Hematopoietic multipotent progenitor cell (in vitro differentiated cells): ENCODE measurements around the gene PURA. TPM values are rescaled to one million over a fixed set of nuclear protein-coding genes. Genes with fewer than 3 reads are reported as not detected.

Experiments
- DNase-seq, 3 donors: peaks; one replicate each; pipeline ENCODE4 v3.0.0-alpha.2; 2011 to 2015; ENCODE audit warnings: low read depth in 2 of 3, low spot score in 2 of 3
- total RNA-seq: library from RNA; depleted of rRNA; stranded (reverse); fragments of >200 nt; gene quantifications from one replicate; pipeline ENCODE4 v1.2.3, GENCODE V29; 2012

PURA gene
- total RNA-seq, result 4.3 TPM

DNA sequence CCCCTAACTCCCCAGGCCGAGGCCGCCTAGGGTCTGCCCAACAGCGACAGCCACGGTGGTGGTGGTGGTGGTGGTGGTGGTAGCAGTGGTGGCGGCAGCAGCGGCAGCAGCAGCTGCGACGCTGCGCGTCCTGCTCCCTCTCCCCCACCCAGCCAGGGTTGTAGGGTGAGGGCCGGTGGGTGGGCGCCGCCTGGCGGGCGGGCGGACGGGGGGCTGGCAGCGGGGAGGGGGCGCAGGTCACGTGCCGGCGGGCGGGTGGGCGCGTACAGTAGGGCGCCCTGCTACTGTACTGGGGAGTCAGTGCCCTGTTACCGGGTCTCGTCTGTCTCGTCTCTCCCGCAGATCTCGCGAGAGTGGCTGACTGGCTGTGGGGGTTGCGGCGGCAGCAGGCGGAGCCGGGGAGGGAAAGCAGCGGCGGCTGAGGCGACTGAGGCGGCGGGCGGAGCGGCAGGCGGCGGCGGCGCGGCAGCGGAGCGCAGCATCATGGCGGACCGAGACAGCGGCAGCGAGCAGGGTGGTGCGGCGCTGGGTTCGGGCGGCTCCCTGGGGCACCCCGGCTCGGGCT is at the start of gene PURA:
Gene PURA (plus strand): TSS at position 411 of the 565 bp plus-strand sequence. CDS start 73 bp downstream, at position 484.
- DNase-seq, result peak; percentile 87 to 97 (median 95)

- DNase-seq, result no peak
These were observed 41.1 kb upstream of the PURA start for GRCh38 chr5:140072812-140073211.

- peak; percentile 9 to 58 (median 17) for DNase-seq
These were observed 40.6 kb upstream of the PURA start for GRCh38 chr5:140073296-140073695.

DNA sequence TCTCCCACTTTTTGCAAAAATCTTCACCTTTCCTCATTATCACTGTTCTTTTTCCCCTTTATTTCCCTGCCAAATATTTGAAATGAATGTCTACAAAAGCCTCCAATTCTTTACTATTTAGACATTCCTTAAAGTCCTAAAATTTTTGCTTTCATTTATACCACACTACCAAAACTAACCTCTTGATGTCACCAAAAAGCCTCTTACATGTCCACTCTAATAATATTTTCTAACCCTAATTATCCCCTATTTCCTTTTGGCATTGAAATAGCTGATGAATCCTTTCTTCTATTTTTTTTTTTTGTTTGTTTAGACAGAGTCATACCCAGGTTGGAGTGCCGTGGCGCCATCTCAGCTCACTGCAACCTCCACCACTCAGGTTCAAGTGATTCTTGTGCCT is 38.5 kb upstream of the PURA start:
- DNase-seq, result no peak

DNA sequence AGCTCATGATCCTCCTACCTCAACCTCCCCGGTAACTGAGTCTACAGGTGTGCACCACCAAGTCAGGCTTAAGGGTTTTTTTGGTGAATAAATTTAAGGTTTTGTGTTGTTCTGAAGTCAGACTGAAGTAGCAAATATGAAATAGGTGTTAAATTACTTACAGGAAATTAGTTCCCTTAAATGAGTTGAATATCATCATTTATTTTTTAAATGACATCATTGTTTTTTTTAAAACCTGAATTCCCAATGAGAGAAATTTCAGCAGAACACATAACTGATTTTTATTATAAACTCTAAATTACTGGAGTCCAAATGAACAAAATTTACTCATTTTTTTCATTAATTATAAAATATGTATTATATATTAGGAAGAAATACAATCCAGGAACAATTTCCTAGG is 37.8 kb upstream of the PURA start:
- no peak for DNase-seq

GRCh38 chr5:140076788-140077187 is 37.1 kb upstream of the PURA start:
- DNase-seq, result no peak

DNA sequence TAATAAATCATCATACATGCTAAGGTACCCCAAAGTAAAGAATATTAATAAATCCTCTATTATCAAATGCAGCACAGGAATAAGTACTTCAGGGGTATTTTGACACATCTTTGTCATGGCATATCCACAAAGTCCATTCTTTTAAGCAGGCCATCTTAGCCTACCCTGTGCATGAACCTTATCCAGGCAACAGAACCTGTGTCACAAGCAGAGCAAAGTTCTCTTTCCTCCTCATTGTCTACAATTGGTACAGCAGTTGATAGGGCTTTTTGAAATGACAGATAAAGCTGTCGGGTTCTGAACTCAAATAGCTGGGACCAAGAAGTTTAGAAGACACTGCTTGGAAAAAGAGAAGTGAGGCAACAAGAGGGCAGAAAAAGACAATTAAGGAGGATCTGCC is 30.8 kb upstream of the PURA start:
- no peak for DNase-seq

- DNase-seq, result no peak
These were observed 30.3 kb upstream of the PURA start for GRCh38 chr5:140083650-140084049.

- DNase-seq, result no peak
These were observed 29.4 kb upstream of the PURA start for GRCh38 chr5:140084541-140084940.

GRCh38 chr5:140090251-140090650 is 23.7 kb upstream of the PURA start:
- DNase-seq, result no peak

DNA sequence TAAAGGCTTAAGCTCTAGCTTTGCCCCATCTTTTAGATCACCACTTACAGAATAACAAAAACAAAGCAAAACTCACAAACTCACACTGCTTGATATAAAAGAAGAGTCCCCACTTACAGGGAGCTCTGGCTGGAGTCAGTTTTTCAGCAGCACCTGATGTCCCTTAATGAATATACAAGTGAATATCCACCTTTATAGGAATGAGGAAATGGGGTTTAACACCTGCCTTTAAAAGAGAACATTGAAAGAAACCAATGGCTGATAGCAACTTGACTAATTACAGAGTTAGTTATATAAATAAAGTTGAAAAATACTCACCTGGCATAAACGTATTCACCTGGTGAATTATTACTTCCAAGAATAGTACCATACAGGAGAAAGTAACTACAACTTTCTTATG is 20.7 kb upstream of the PURA start:
- no peak for DNase-seq

DNA sequence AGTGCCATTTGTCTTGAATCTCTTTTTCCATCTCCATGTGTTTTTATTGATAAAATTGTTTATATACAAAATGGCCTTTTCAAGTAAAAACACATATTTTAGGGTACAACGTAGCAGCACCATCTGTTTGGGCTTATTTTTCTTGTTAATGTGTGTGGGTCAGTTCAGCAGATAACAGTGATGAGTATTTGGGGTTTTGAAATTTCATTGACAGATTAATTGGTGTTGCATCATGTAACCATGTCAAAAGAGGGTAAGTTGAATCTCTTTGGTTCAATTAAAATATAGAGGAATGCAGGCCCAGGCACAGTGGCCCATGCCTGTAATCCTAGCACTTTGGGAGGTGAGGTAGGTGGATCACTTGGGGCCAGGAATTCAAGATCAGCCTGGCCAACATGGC is 20.0 kb upstream of the PURA start:
- no peak for DNase-seq

DNA sequence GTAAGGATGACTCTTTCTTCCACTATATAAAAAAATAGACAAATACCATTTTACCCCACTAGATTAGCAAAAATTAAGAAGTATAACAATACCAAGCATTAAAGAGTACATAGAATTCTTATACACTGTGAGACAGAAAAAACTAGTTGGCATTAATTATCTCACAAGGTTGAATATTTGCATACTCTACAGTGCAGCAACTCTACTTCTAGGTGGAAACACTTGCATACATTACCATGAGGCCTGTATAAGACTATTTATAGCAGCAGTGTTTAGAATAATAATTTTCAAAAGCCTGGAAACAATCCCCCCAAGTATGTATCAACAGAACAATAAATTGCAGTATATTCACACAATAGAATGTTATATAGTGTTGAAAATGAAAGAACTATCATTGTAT is 19.0 kb upstream of the PURA start:
- no peak for DNase-seq

DNA sequence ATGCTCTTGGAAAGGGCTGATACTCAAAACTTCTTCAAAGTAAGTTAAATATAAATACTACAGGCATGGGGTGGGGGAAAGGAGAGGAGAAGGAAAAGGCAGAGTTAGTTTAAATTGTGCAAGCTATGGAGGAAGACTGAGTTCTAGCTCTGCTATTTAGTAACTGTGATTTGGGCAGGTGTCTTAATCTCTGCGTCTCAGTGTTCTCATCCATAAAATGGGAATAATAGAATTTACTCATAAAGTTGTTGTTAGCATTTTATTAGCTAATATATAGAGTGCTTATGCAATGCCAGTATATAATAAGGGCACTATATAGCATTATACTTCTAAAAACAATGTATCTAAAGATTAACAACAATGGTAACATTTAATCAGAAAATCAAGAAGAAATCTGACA is 12.7 kb upstream of the PURA start:
- no peak for DNase-seq

- no peak for DNase-seq
These were observed 10.8 kb upstream of the PURA start for GRCh38 chr5:140103154-140103553.

GRCh38 chr5:140104100-140104499 is 9.8 kb upstream of the PURA start:
- no peak for DNase-seq

DNA sequence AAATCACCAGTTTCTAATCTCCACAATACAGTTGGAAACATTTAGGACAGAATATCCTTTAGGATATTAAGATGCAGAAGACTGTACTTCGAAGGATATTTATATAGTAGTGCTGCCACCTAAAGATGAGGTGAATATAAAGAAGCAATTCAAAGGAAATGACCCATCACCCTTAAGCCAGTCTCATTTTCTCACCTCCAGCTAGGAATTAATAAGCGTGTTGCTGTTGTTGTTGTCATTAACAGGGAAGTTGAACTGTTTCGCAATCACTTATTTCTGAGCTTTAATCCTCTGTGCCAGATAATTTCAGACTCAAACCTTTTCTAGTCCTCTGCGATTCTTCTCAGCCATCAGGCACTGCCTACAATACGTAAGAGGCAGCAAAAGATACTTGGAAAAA is 7.8 kb upstream of the PURA start:
- no peak for DNase-seq

GRCh38 chr5:140106805-140107311 is 7.1 kb upstream of the PURA start:
- DNase-seq, result no peak

GRCh38 chr5:140107312-140108092 is 6.4 kb upstream of the PURA start:
- peak; percentile 92 to 93 (median 92) for DNase-seq

GRCh38 chr5:140108093-140109017 is 5.6 kb upstream of the PURA start:
- peak; percentile 17 to 24 (median 21) for DNase-seq
